ENCODE measurements around the gene FAR1.

The FAR1 gene

GRCh38 chr11:13681446-13681845, 13.0 kb downstream of the FAR1 start:
- no peak overlapping the region for H3K4me3 Mint-ChIP-seq
- no peak for DNase-seq (ENCODE audit: low spot score)
- H3K27me3 Mint-ChIP-seq (ENCODE audit: low read depth), result no peaks in the 10 kb centered on the region
- H3K9me3 Mint-ChIP-seq, result no peaks in the 10 kb centered on the region
- no peak overlapping the region for H3K27ac Mint-ChIP-seq
- peaks cover 18% of the 10 kb centered on the region for H3K4me1 Mint-ChIP-seq (ENCODE audit: low read depth)
- peaks cover 12% of the 10 kb centered on the region for H3K36me3 Mint-ChIP-seq (ENCODE audit: low read depth)

GRCh38 chr11:13682212-13682611, 13.7 kb downstream of the FAR1 start:
- no peak overlapping the region for H3K27ac Mint-ChIP-seq
- DNase-seq (ENCODE audit: low spot score), result no peak
- no peaks in the 10 kb centered on the region for H3K27me3 Mint-ChIP-seq (ENCODE audit: low read depth)
- peaks cover 12% of the 10 kb centered on the region for H3K36me3 Mint-ChIP-seq (ENCODE audit: low read depth)
- H3K4me1 Mint-ChIP-seq (ENCODE audit: low read depth), result peaks cover 20% of the 10 kb centered on the region
- H3K9me3 Mint-ChIP-seq, result no peaks in the 10 kb centered on the region
- H3K4me3 Mint-ChIP-seq, result no peak overlapping the region

DNA sequence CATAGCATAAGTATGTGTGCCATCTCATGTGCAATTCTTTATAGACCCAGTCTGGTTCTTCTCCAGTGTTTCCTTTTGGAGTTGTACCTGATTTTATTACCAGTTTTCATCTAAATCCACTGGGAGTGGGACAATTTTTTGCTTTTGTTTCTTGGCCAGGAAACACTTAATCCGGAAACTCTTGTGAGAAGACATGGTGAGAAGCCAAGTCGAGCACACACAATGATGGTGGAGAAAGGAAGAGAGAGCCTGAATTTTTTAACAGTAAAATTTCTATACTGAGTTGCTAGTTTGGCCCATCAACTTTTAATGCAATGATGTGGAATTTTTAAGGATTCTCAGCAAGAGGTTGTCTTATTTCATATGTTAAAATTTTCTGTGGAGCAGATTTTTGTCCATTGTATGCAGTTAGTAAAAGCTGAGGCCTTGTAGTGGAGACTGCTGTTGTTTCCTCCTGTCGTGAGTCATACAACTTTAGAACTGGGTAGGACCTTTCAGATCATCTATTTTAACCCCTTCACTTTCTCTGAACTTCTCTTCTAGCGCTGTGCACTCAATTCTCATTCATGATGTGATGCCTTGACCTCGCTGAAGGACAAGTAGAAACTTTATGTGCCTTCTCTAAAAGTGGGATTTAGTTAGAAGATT, 17.1 kb downstream of the FAR1 start:
- peaks cover 4% of the 10 kb centered on the region for H3K9me3 Mint-ChIP-seq
- no peak for DNase-seq (ENCODE audit: low spot score)
- H3K4me1 Mint-ChIP-seq (ENCODE audit: low read depth), result peaks cover 11% of the 10 kb centered on the region
- H3K27me3 Mint-ChIP-seq (ENCODE audit: low read depth), result no peaks in the 10 kb centered on the region
- H3K4me3 Mint-ChIP-seq, result no peak overlapping the region
- no peak overlapping the region for H3K27ac Mint-ChIP-seq
- H3K36me3 Mint-ChIP-seq (ENCODE audit: low read depth), result peaks cover 16% of the 10 kb centered on the region

DNA sequence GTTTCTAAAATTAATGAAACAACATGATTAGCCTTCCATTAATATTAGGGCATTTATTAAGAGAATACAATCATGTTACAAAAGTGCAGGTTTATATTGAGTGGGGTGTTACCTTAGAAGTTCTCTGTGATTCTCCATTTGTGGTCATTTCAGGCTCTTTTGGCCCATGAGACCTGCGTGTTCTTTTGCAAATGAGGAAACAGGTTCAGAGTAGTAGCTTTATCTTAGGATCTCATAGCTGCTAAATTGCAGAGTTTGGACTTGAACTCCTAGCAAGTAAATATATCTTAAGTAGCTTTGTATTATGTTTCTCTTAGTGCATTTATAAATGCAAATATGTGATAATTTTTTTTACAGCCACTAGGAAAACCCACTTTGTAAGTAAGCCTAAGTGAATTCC, 18.3 kb downstream of the FAR1 start:
- peaks cover 4% of the 10 kb centered on the region for H3K9me3 Mint-ChIP-seq
- H3K4me3 Mint-ChIP-seq, result no peak overlapping the region
- peaks cover 8% of the 10 kb centered on the region for H3K4me1 Mint-ChIP-seq (ENCODE audit: low read depth)

DNA sequence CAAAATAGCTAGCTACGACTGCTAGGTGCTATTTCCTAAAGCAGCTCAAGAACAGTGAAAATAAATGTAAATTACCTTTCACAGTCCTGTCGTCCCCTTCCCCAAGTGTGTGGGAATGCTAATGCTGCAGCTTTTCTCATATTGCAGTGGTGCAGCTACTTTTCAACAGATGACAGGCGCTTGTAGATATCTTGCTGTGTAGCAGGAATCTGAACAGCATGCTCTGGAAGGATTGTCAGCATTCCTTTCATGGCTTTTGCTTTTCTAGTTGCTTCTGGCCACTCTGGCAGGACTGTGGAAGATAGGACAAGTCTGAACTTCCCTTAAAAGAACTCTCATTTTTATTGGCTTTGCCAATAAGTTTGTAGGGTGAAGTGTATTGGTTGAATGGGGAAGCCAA, 18.8 kb downstream of the FAR1 start:
- H3K36me3 Mint-ChIP-seq (ENCODE audit: low read depth), result peaks cover 20% of the 10 kb centered on the region
- no peaks in the 10 kb centered on the region for H3K27me3 Mint-ChIP-seq (ENCODE audit: low read depth)
- H3K9me3 Mint-ChIP-seq, result peaks cover 4% of the 10 kb centered on the region
- peaks cover 8% of the 10 kb centered on the region for H3K4me1 Mint-ChIP-seq (ENCODE audit: low read depth)
- no peak overlapping the region for H3K27ac Mint-ChIP-seq
- no peak for DNase-seq (ENCODE audit: low spot score)
- H3K4me3 Mint-ChIP-seq, result no peak overlapping the region

More for the DNA sequence above, 18.3 kb downstream of the FAR1 start:
- Mint-ChIP-seq H3K36me3 (ENCODE audit: low read depth) (peaks cover 20% of the 10 kb centered on the region), H3K27me3 (ENCODE audit: low read depth) (no peaks in the 10 kb centered on the region), H3K27ac (no peak overlapping the region)
- DNase-seq (ENCODE audit: low spot score), result no peak

- H3K27ac Mint-ChIP-seq, result no peak overlapping the region
- no peaks in the 10 kb centered on the region for H3K27me3 Mint-ChIP-seq (ENCODE audit: low read depth)
- no peak overlapping the region for H3K4me3 Mint-ChIP-seq
- peaks cover 6% of the 10 kb centered on the region for H3K4me1 Mint-ChIP-seq (ENCODE audit: low read depth)
- peaks cover 4% of the 10 kb centered on the region for H3K9me3 Mint-ChIP-seq
- peaks cover 22% of the 10 kb centered on the region for H3K36me3 Mint-ChIP-seq (ENCODE audit: low read depth)
- DNase-seq (ENCODE audit: low spot score), result no peak
Measured at GRCh38 chr11:13691286-13691899, 22.9 kb downstream of the FAR1 start.

DNA sequence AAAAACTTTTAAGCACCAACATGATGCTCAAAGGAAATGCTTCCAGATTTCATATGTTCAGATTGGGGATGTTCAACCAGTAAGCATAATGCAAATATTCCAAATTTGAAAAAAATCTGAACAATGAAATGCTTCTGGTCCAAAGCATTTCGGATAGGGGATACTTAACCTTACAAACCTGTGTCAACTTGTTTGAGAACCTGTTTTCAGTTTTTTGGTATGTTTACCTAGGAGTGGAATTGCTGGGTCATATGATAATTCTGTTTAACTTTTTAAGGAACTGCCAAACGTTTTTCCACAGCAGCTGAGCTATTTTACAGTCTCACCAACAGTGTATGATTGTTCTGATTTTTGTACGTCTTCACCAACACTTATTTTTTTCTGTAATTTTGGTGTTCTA, 23.7 kb downstream of the FAR1 start:
- Mint-ChIP-seq H3K27me3 (ENCODE audit: low read depth) (no peaks in the 10 kb centered on the region), H3K9me3 (peaks cover 4% of the 10 kb centered on the region), H3K36me3 (ENCODE audit: low read depth) (peaks cover 22% of the 10 kb centered on the region), H3K27ac (no peak overlapping the region), H3K4me1 (ENCODE audit: low read depth) (peaks cover 4% of the 10 kb centered on the region), H3K4me3 (no peak overlapping the region)
- no peak for DNase-seq (ENCODE audit: low spot score)

DNA sequence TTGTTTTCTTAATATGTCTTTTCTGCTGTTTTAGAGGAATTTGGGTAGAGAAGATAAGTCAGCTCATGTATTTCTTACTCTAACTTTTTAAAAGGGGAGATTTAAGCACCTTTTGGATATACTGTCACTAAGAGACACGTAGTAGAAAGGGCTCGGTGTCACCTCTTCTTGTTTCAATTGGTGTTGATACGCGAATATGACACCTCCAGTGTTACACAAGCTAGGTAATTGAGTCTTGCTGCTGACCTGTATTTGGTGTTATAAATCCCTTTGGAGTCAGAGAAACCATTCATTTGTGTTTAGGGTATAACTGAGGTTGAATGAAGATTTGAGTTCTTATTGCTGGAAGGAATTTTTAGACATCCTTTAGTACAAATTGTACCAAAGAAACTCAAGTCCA, 25.6 kb downstream of the FAR1 start:
- Mint-ChIP-seq H3K36me3 (ENCODE audit: low read depth) (peaks cover 29% of the 10 kb centered on the region), H3K27me3 (ENCODE audit: low read depth) (no peaks in the 10 kb centered on the region), H3K9me3 (no peaks in the 10 kb centered on the region), H3K4me3 (no peak overlapping the region), H3K4me1 (ENCODE audit: low read depth) (peaks cover 6% of the 10 kb centered on the region), H3K27ac (no peak overlapping the region)
- DNase-seq (ENCODE audit: low spot score), result no peak

- DNase-seq (ENCODE audit: low spot score), result no peak
- H3K27ac Mint-ChIP-seq, result no peak overlapping the region
- peaks cover 6% of the 10 kb centered on the region for H3K4me1 Mint-ChIP-seq (ENCODE audit: low read depth)
- H3K36me3 Mint-ChIP-seq (ENCODE audit: low read depth), result peaks cover 21% of the 10 kb centered on the region
- H3K27me3 Mint-ChIP-seq (ENCODE audit: low read depth), result no peaks in the 10 kb centered on the region
- H3K9me3 Mint-ChIP-seq, result no peaks in the 10 kb centered on the region
- H3K4me3 Mint-ChIP-seq, result no peak overlapping the region
Measured at GRCh38 chr11:13695886-13696285, 27.4 kb downstream of the FAR1 start.

DNA sequence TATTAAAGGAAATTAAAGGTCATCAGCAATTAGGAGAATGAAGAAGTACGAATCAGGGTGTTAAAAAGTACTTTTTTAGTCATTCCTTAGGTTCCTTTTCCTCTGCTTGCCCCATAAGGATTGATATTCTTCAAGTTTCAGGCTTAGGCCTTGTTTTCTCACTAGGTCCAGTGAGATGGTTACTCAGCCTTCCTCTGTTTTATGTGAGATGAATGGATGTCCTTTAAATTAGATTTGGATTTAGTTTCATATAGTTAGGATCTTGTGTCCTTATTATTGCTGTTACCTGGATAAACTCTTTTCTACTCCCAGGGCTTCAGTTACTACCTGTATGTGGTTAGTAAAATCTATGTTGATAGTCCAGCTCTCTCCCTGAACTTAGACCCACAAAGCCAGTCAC, 29.2 kb downstream of the FAR1 start:
- DNase-seq (ENCODE audit: low spot score), result no peak
- Mint-ChIP-seq H3K27me3 (ENCODE audit: low read depth) (no peaks in the 10 kb centered on the region), H3K9me3 (no peaks in the 10 kb centered on the region), H3K27ac (no peak overlapping the region), H3K36me3 (ENCODE audit: low read depth) (peaks cover 22% of the 10 kb centered on the region), H3K4me1 (ENCODE audit: low read depth) (peaks cover 5% of the 10 kb centered on the region), H3K4me3 (no peak overlapping the region)

DNA sequence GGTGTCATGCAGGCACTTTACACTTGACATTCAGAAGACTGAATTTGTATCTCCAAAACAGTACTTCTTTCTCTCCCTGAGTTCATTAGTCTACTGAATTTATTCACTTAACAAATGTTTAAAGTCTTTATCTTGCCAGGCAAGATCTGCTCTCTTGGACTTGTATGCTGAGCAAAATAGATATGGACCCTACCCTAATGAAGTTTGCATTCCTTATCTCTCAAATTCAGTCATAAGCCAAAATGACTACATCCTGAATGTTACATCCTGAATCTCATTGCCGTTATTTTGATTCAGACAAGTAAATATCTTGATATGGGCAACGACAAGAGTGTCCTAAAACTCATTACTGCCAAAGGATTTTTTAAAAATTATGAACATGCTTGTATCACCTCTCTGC, 29.7 kb downstream of the FAR1 start:
- no peak for DNase-seq (ENCODE audit: low spot score)
- Mint-ChIP-seq H3K4me3 (no peak overlapping the region), H3K9me3 (no peaks in the 10 kb centered on the region), H3K4me1 (ENCODE audit: low read depth) (peaks cover 4% of the 10 kb centered on the region), H3K27ac (no peak overlapping the region), H3K27me3 (ENCODE audit: low read depth) (no peaks in the 10 kb centered on the region), H3K36me3 (ENCODE audit: low read depth) (peaks cover 24% of the 10 kb centered on the region)

DNA sequence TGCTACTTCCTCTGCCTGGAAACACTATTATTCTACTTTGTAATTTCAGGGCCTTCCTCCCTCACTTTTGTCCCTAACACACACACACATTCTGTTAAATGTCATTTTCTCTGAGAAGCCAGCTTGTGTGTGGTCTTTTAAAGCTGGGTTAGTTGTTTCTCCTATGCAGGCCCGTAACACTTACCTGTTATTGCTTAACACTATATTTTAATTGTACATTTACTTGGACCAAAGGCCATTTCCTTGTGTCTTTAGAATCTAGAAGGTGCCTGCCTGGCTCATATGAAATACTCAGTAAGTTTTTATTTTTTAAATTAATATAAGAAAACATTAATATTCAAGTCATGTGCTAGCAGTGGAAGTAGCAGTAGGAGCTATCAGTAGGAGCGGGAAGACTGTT, 30.6 kb downstream of the FAR1 start:
- no peaks in the 10 kb centered on the region for H3K27me3 Mint-ChIP-seq (ENCODE audit: low read depth)
- no peak overlapping the region for H3K4me3 Mint-ChIP-seq
- H3K9me3 Mint-ChIP-seq, result no peaks in the 10 kb centered on the region
- no peak overlapping the region for H3K27ac Mint-ChIP-seq
- no peak for DNase-seq (ENCODE audit: low spot score)
- H3K36me3 Mint-ChIP-seq (ENCODE audit: low read depth), result peaks cover 29% of the 10 kb centered on the region
- peaks cover 4% of the 10 kb centered on the region for H3K4me1 Mint-ChIP-seq (ENCODE audit: low read depth)

DNA sequence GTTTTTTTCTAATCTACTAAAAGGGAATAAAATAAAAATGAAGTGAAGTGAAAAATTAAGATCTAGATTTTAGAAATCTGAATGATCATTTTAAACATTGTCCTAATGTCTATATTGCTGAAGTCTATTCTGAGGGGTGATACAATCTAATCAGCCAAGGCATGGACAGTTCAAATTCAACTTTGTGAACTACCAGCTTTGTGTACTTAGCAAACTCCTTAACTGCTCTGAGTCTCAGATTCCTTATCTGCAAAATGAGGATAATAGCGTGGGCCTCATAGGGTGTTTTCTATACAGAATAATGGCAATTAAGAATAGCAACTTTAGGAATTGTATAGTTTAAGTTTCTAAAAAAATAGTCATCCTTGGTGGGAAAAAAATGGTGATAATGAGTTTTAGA, 31.4 kb downstream of the FAR1 start:
- Mint-ChIP-seq H3K36me3 (ENCODE audit: low read depth) (peaks cover 30% of the 10 kb centered on the region), H3K4me3 (no peak overlapping the region), H3K9me3 (no peaks in the 10 kb centered on the region), H3K4me1 (ENCODE audit: low read depth) (peaks cover 4% of the 10 kb centered on the region), H3K27me3 (ENCODE audit: low read depth) (no peaks in the 10 kb centered on the region), H3K27ac (no peak overlapping the region)
- DNase-seq (ENCODE audit: low spot score), result no peak

DNA sequence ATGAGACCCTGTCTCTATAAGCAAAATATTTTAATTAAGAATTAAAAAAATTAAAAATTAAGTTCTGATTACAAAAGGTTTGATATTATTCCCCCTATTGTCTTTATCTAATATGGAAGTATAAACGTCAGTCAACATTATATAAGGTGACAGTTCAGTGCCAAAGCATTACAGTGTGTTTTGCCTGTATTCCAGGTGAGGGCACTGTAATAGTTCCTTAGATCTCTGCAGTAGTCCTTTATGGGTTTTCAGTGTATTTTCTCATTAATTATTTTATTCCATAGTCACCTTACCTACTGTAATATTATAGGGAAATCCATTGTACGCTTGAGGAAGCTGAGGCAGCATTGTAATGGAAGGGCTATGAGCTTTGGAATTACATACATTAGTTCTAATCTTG, 33.0 kb downstream of the FAR1 start:
- H3K27me3 Mint-ChIP-seq (ENCODE audit: low read depth), result no peaks in the 10 kb centered on the region
- no peaks in the 10 kb centered on the region for H3K9me3 Mint-ChIP-seq
- no peak overlapping the region for H3K4me3 Mint-ChIP-seq
- DNase-seq (ENCODE audit: low spot score), result no peak
- no peak overlapping the region for H3K27ac Mint-ChIP-seq
- peaks cover 4% of the 10 kb centered on the region for H3K4me1 Mint-ChIP-seq (ENCODE audit: low read depth)
- peaks cover 18% of the 10 kb centered on the region for H3K36me3 Mint-ChIP-seq (ENCODE audit: low read depth)

DNA sequence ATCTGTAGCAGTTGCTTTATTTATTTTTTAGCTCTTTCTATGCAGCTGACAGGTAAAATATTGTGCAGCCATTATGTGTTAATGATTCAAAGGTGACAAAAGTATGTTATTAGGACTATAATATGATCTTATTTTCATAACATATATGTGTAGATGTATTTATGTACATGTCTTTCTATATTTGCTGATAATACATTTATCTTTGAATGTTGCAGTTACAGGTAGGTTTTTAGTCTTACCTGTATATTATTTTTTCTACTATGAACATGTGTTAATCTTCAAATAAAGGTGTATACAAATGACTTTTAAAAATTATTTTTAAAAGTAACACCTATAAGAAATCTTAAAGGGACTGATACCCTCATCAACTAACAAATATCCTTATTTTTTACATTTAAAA, 33.6 kb downstream of the FAR1 start:
- H3K9me3 Mint-ChIP-seq, result no peaks in the 10 kb centered on the region
- no peak overlapping the region for H3K4me3 Mint-ChIP-seq
- H3K36me3 Mint-ChIP-seq (ENCODE audit: low read depth), result peaks cover 18% of the 10 kb centered on the region
- DNase-seq (ENCODE audit: low spot score), result no peak
- H3K4me1 Mint-ChIP-seq (ENCODE audit: low read depth), result peaks cover 4% of the 10 kb centered on the region
- no peak overlapping the region for H3K27ac Mint-ChIP-seq
- no peaks in the 10 kb centered on the region for H3K27me3 Mint-ChIP-seq (ENCODE audit: low read depth)
